PFSK-1 (cell line): Measurements from ENCODE around the gene SCLY.

ENCODE experiments used
- FOXP2 ChIP-seq: optimal IDR thresholded peaks from 2 replicates; pipeline ENCODE3; 2011; ENCODE audit warnings: borderline replicate concordance, control low read depth, inconsistent platforms; ENCODE audit not compliant: insufficient read depth; ENCODE audit errors: extremely low read length, extremely low read depth
- POLR2AphosphoS5 ChIP-seq: IDR thresholded peaks from 2 replicates; pipeline ENCODE4 v1.6.1; 2012; ENCODE audit warnings: low read depth, mild to moderate bottlenecking, control low read depth, low read length, moderate library complexity
- REST ChIP-seq, 2 experiments: IDR thresholded peaks; 2 replicates each; pipeline versions ENCODE4 v1.6.1 to v1.8.0; 2011 to 2012; ENCODE audit warnings: low read depth in 2 of 2, low read length in 2 of 2, control low read depth in 1 of 2, inconsistent platforms in 1 of 2, mild to moderate bottlenecking in 1 of 2, moderate library complexity in 1 of 2; ENCODE audit not compliant: insufficient read depth in 1 of 2
- SIN3A ChIP-seq: IDR thresholded peaks from 2 replicates; pipeline ENCODE4 v1.6.1; 2012; ENCODE audit warnings: mild to moderate bottlenecking, low read length, moderate library complexity, borderline replicate concordance; ENCODE audit not compliant: insufficient read depth
- TAF1 ChIP-seq: IDR thresholded peaks from 2 replicates; pipeline ENCODE4 v1.6.1; 2012; ENCODE audit warnings: low read length, control low read depth, borderline replicate concordance; ENCODE audit not compliant: insufficient read depth

SCLY gene

GRCh38 chr2:238104226-238104690, 43.5 kb downstream of the SCLY start:
- no peak for TF ChIP-seq FOXP2
- TF ChIP-seq REST (IDR thresholded peaks at IDR 0.05; ENCODE audit: insufficient read depth in 1 of 2, low read depth in 2 of 2, low read length in 2 of 2), result no peak
- no peak for TF ChIP-seq SIN3A

- TF ChIP-seq SIN3A, result no peak
- no peak for TF ChIP-seq TAF1
- no peak for TF ChIP-seq REST (IDR thresholded peaks at IDR 0.05; ENCODE audit: insufficient read depth in 1 of 2, low read depth in 2 of 2, low read length in 2 of 2)
- no peak for TF ChIP-seq POLR2AphosphoS5
- no peak for TF ChIP-seq FOXP2
Measured at GRCh38 chr2:238104691-238105371, 44.0 kb downstream of the SCLY start.

- TF ChIP-seq REST (IDR thresholded peaks at IDR 0.05; ENCODE audit: insufficient read depth in 1 of 2, low read depth in 2 of 2, low read length in 2 of 2), result no peak
- no peak for TF ChIP-seq FOXP2
- no peak for TF ChIP-seq TAF1
- TF ChIP-seq SIN3A, result no peak
- no peak for TF ChIP-seq POLR2AphosphoS5
Measured at GRCh38 chr2:238105506-238106338, 44.9 kb downstream of the SCLY start.

- TF ChIP-seq SIN3A, result no peak
- TF ChIP-seq FOXP2, result no peak
- TF ChIP-seq POLR2AphosphoS5, result no peak
- no peak for TF ChIP-seq TAF1
- no peak for TF ChIP-seq REST (IDR thresholded peaks at IDR 0.05; ENCODE audit: insufficient read depth in 1 of 2, low read depth in 2 of 2, low read length in 2 of 2)
Measured at GRCh38 chr2:238106339-238106697, 45.5 kb downstream of the SCLY start.
